T follicular helper cell (primary cell): ENCODE results near the gene DLX5.

Source experiments
- DNase-seq: peaks from one replicate; pipeline ENCODE4 v3.0.0-alpha.2; 2020; ENCODE audit warnings: low read depth

The DLX5 gene

GRCh38 chr7:97005183-97006054, 19.2 kb downstream of the DLX5 start, which contains the start of gene DLX6:
TSS of gene DLX6 (plus strand) at chr7:97005553. CDS start at chr7:97005978, 425 bp downstream.
- no peak for DNase-seq

- no peak for DNase-seq
These were observed 20.1 kb downstream of the DLX5 start for GRCh38 chr7:97004247-97005182.

GRCh38 chr7:97003262-97004246, 21.1 kb downstream of the DLX5 start:
- DNase-seq, result no peak

- no peak for DNase-seq
These were observed 21.9 kb downstream of the DLX5 start for GRCh38 chr7:97002555-97003261.

GRCh38 chr7:97001656-97002554, 22.7 kb downstream of the DLX5 start:
- DNase-seq, result no peak

GRCh38 chr7:97001221-97001620, 23.4 kb downstream of the DLX5 start:
- DNase-seq, result no peak

GRCh38 chr7:96998744-96999143, 25.9 kb downstream of the DLX5 start:
- DNase-seq, result no peak

- DNase-seq, result no peak
These were observed 26.3 kb downstream of the DLX5 start for GRCh38 chr7:96998333-96998732.

- no peak for DNase-seq
These were observed 27.1 kb downstream of the DLX5 start for GRCh38 chr7:96997512-96998032.

- DNase-seq, result no peak
These were observed 27.6 kb downstream of the DLX5 start for GRCh38 chr7:96996958-96997511.

- no peak for DNase-seq
These were observed 28.3 kb downstream of the DLX5 start for GRCh38 chr7:96996111-96996957.

GRCh38 chr7:96995406-96996110, 29.1 kb downstream of the DLX5 start:
- no peak for DNase-seq

GRCh38 chr7:96993980-96994379, 30.7 kb downstream of the DLX5 start:
- no peak for DNase-seq

- DNase-seq, result no peak
These were observed 31.4 kb downstream of the DLX5 start for GRCh38 chr7:96993094-96993865.

GRCh38 chr7:96992192-96993005, 32.2 kb downstream of the DLX5 start:
- no peak for DNase-seq
